Iris pigment epithelial cell (primary cell): ENCODE results near the gene SLC22A4.
A peak's percentile ranks its signal among the peaks of the same experiment; 100 is the strongest.

ENCODE experiments used
- DNase-seq: peaks from one replicate; pipeline ENCODE4 v3.0.0-alpha.2; 2011; ENCODE audit warnings: low read depth

Gene SLC22A4

DNA sequence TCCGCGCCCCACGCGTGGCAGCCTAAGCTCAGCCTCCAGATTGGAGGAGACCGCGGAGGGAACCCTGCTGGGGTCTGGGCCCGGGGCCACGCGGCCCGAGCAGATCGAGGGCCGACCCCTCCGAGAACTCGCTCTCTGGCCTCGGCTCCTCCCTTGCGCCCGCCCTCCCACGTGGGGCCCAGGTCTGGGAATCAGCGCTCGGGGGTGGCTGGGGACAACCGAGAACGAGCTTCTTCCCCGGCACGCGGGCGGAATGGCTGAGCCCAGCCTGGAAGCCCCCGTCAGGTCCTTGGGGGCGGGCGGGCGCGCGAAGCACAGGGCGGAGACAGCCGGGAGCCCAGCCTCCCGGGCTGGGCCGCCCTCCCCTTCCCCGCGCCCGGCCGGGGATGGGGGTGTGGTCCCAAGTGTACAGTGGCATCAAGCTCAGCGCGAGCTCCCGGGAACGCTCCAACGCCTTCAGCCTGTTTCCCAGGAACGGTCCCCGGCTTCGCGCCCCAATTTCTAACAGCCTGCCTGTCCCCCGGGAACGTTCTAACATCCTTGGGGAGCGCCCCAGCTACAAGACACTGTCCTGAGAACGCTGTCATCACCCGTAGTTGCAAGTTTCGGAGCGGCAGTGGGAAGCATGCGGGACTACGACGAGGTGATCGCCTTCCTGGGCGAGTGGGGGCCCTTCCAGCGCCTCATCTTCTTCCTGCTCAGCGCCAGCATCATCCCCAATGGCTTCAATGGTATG lies at the start of gene SLC22A4:
Gene SLC22A4, plus strand, starts transcription at position 403 of the 736 bp plus-strand sequence. Its CDS starts 223 bp downstream, at position 626.
- DNase-seq = peak; percentile 97

DNA sequence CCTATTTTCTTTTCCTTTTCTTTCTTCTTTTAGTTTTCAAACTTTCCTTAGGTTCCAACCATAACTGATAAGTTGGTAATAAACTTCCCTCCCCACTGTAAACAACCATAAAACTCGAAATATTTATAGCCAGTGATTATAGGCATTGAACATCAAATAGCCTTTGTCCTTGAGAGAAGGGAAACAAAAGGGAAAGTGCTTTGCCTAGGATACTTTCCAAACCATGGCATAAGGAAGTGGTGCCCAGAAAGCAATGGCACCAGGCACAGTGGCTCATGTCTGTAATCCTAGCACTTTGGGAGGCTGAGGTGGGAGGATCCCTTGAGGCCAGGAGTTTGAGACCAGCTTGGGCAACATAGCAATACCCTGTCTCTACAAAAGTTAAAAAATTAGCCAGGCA lies 48.6 kb upstream of the SLC22A4 start:
- no peak for DNase-seq

DNA sequence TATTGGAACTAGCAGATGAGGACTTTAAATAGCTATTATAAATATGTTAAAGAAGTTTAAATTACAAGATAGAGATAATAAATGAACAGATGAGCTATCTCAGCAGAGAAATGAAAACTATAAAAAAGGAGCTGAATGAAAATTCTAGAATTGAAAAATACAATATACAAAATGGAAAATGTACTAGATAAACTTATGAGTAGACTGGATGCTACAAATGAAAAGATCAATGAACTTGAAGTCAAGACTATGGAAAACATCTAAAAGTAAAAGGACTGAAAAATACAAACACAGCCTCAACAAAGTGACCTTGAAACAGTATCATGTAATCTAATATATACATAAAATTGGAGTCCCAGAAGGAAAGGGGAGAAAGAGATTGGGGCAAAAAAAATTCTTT lies 47.4 kb upstream of the SLC22A4 start:
- no peak for DNase-seq

GRCh38 chr5:132250547-132250946 lies 43.6 kb upstream of the SLC22A4 start:
- no peak for DNase-seq

DNA sequence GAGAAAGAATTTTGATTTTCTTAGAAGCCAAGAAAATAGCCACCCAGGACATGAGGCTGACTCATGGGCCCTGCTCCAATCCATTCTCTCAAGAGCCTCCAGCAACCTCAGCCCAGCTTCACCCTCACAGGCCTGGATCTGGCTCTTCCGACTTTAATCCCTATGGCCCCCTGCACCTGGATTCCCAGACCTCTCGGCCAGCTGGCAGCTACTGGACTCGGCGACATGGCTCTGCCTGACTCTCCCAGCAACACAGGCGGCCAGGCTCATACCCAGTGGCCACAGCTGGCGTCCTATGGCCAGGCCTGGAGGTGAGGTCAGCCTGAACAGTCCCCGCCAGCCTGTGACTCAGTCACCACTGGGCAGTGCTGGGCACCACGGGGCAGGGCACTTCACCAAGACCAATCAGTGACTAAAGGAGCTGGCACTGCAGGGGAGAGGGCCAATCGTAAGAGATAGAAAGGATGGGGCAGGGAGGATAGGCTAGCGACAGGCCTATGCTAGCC lies 42.9 kb upstream of the SLC22A4 start:
- DNase-seq = peak; percentile 33

GRCh38 chr5:132253008-132253441 lies 41.2 kb upstream of the SLC22A4 start:
- DNase-seq = no peak

- DNase-seq = no peak
Measured at GRCh38 chr5:132253452-132254320, 40.5 kb upstream of the SLC22A4 start.

- DNase-seq = no peak
Measured at GRCh38 chr5:132254321-132254977, 39.7 kb upstream of the SLC22A4 start.

- no peak for DNase-seq
Measured at GRCh38 chr5:132256086-132256782, 38.0 kb upstream of the SLC22A4 start.

- DNase-seq = no peak
Measured at GRCh38 chr5:132256783-132257130, 37.4 kb upstream of the SLC22A4 start.

GRCh38 chr5:132257131-132258101 lies 36.8 kb upstream of the SLC22A4 start, which contains the start of gene PDLIM4:
TSS of gene PDLIM4 (plus strand) at chr5:132257696. CDS start at chr5:132257735, 39 bp downstream.
- peak; percentile 48 for DNase-seq

- peak; percentile 72 for DNase-seq
Measured at GRCh38 chr5:132258102-132259068, 35.8 kb upstream of the SLC22A4 start.

- DNase-seq = peak; percentile 96
Measured at GRCh38 chr5:132259069-132259851, 34.9 kb upstream of the SLC22A4 start.

DNA sequence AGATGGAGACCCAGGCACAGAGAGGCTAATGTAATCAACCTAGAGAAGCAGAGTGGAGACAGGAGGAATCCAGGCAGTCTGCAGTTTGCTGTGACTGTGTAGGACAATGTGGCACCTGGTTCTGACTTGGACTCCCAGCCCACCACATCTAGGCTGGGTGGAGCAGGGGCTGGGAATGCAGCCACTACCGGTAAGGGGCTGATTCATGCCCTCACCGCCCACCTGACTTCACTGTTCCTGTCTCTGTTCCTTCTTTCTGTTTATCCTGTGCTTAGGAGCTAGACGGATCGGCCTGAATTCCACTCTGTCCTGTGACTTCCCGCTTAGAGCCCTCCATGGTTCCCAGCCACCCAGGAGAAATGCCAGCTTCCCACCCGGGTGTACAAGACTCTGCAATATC lies 34.1 kb upstream of the SLC22A4 start:
- DNase-seq = peak; percentile 69

DNA sequence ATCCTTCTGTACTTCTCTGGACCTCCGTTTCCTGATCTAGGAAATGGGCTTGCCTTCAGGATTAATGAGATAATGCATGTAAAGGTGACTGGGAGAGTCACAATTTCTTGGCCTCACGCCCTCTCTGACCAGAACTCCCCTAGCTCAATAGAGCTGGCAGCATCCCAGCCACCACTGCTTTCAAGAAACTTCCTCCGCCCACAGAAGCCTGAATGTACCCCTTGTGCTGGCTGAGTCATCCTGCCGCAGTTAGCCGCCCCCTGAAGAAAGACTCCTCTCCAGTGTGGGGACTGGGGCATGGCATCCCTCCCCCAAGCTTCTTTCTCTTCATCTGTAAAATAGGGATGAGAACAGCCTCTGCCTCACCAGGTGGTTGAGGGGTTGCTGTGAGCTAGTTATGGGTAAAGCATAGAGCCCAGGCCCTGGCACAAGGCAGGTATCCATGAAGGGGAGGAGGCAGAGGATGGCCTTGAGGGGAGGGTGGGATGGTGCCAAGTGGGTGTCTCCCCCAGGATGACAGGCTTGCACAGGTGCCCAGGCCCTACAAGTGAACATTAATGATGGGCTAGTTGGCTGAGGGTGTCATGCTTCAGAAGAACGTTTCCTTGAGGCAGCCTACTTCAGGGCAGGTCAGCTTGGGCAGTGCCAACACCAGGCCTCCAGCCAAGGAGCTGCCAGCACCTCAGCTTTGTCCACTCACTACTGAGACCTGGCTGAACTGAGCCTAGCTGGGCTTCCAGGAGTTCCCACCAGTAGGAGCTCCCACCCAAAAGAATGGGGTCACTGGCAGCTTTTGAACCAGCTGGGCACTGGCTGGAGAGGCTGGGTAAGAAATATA lies 33.3 kb upstream of the SLC22A4 start:
- peak; percentile 95 for DNase-seq

DNA sequence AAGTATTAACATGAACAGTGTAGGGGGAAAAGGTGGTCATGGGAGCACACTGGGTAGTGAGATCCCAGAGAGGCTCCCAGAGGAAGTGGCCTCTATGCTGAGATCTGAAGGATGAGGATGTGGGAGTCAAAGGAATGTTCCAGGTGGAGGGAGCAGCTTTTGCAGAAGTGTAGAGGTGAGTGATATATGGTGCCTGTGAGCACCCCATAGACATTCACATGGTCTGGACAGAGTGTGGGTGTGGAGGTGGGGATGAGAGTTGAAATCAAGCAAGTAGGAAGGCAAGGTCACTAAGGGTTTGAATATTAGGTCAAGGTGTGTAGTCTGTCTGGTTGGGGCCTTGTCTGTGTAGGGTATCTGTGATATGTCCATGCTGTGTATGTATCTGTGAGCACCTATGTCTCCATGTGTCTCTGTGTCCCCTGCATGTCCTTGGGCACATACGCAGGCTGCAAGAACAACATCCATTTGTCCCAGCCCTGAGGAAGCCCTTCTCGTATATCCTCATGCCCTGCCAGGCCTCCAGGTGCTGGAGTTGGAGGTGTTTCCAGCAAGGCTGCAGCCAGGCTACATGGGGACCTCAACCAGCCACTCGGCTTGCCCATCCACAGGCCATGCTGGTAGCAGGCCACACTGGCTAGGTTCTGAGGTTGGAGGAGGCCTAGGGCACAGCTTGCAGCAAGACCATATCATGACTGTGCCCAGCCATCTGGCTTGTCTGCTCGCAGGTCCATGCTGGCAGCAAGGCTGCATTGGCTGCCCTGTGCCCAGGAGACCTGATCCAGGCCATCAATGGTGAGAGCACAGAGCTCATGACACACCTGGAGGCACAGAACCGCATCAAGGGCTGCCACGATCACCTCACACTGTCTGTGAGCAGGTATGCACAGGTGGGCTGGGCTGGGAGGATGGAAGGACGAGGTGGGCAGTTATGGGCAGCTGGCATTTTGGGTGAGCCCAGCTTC lies 32.0 kb upstream of the SLC22A4 start:
- no peak for DNase-seq
